ENCODE data around the gene DZIP1.

The DZIP1 gene

DNA sequence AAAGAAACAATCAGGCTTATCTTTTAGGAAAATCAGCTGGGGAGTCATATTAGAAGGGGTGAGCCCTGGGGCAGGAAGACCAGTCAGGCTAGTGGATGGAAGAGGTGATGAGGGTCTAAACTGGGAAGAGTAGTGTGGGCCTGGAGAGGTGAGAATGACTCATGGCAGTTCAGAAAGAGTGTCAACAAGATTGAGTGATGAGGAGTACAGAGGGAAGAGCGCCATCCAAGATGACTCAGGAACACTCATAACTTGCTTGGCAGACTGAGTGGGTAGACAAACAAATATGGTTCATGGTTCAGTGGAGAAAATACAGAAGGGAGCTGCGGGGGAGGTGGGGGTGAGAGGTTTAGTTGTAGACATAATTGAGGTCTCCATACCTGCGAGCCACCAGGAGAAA, 109.3 kb downstream of the DZIP1 start:
- peak; percentile 8 for DNase-seq (ENCODE audit: low read depth)
- no peak for TF ChIP-seq CTCF (conservative IDR thresholded peaks at IDR 0.05; ENCODE audit: low read length)
- no peak overlapping the region for H3K4me3 ChIP-seq (ENCODE audit: low read length)

DNA sequence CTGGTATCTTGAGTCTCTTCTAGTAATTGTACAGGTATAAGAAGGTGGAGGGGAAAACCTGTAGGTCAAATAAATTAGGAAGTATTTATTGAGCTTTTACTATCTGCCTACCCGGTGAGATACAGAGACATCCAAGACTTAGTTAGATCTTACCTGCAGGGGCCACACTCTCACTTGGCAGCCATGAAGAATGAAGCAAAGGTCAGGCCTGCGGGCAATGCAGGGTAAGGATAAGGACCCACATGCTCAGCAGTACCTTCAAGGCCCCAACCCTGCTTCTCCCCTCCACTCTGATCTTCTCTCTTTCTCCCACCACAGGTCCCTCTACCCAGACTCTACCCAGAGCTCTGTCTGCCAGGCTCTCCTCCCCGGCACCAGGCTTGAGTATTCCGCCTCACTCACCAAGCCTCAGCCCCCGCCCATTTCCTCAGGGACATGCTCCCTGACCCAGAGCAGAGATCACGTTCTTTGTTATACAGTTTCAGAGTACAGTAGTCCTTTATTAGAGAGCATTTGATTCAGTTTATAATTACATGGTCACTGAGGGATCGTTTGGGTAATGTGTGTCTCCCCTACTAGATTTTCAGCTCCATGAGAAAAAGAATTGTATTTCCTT, 110.9 kb downstream of the DZIP1 start:
- no peak for TF ChIP-seq CTCF (conservative IDR thresholded peaks at IDR 0.05; ENCODE audit: low read length)
- H3K4me3 ChIP-seq (ENCODE audit: low read length): no peak overlapping the region

DNA sequence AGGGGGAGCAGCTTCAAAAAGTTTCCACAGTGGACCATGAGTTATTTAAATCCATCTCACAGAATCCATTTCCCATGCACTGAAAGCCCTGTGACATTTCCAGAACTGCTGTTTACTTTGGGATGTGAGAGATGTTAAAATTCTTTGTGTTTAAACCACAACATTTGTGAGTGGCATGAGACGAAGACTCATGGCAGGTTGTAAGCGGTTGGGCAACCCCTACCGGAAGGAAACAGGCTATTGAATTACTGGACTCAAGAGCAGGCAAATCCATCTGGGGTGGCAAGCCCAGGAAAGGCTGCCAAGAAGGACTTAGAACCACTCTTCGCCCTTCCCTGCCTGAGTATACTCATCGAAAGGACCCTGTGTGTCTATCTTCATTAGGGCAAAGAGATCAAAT, 114.3 kb downstream of the DZIP1 start:
- TF ChIP-seq CTCF (conservative IDR thresholded peaks at IDR 0.05; ENCODE audit: low read length): no peak
- peak; percentile 11 for DNase-seq (ENCODE audit: low read depth)

More for the DNA sequence above, 110.9 kb downstream of the DZIP1 start:
- no peak for DNase-seq (ENCODE audit: low read depth)

More for the DNA sequence above, 114.3 kb downstream of the DZIP1 start:
- no peak overlapping the region for H3K4me3 ChIP-seq (ENCODE audit: low read length)
